Measurements from ENCODE around the gene NAXE.
"Not testable (repeated sequence)": the region's sequence is repeated elsewhere in the genome, so short reads cannot be mapped to it uniquely, and the experiment has no call there.

NAXE gene

GRCh38 chr1:156594190-156594589 lies 2.6 kb downstream of the NAXE start:
- DNase-seq = no peak

GRCh38 chr1:156595016-156595415 lies 3.4 kb downstream of the NAXE start:
- DNase-seq = no peak

- DNase-seq = no peak
These were observed 4.8 kb downstream of the NAXE start for GRCh38 chr1:156596426-156596825.

DNA sequence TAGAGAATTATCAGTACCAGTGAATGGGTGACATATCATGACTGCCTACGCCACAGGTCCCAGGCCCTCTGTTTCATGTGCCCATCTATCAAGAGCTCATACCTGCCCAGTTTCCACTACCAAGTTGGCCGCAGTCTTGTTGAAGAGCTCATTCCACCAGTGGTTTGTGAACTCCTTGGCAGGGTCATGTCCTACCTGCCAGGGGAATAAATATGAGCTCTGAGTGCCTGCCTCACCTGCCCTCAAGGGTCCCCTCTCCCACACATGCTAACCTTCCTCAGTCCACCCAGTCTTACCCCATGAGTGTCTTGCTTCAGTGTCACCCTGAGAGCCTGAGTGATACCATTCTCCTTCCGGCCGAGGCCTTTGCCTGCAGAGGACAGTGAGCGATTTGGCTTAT lies 6.5 kb downstream of the NAXE start:
- DNase-seq = no peak

DNA sequence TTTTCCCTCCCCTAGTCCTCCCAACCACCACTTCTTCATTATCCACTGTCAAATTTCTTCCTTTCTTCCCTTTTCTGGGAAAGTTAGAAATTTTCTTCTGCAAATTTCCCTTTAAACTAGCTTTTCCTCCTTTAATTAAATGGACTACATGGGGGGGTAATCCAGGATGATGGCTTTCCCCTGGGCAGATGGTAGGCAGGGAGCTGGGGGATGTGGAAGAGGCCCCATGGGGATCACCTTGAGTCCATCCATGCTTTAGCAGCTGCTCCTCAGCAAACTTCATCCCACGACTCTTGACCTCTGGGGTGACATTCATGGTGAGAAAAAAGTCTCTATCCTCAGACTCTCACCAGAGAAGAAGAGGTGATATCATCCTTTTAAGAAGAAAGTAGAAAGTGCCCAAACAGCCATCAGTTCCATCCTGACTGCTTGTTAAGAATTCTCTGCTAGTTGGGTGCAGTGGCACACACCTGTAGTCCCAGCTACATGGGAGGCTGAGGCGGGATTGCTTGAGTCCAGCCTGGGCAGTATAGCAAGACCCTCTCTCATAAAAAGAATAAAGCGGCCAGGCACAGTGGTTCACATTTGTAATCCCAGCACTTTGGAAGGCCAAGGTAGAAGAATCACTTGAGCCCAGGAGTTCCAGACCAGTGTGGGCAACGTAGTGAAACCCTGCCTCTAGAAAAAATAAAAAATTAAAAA lies 7.3 kb downstream of the NAXE start:
- no peak for DNase-seq

GRCh38 chr1:156599811-156600210 lies 8.2 kb downstream of the NAXE start:
- no peak for DNase-seq

DNA sequence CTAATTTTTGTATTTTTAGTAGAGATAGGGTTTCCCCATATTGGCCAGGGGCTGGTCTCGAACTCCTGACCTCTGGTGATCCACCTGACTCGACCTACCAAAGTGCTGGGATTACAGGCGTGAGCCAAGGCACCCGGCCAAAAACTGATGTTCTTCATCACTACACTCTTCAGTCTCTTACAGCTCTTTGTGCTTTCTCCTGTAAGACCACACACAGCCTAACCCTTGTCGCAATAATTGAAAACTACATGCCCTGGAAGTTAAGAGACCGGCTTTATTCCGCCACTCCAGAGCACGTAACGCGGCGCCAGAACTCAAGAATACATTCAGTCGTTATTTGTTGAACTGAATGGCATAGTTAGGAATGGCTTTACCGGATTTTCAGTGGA lies 9.2 kb downstream of the NAXE start:
- DNase-seq = no peak

DNA sequence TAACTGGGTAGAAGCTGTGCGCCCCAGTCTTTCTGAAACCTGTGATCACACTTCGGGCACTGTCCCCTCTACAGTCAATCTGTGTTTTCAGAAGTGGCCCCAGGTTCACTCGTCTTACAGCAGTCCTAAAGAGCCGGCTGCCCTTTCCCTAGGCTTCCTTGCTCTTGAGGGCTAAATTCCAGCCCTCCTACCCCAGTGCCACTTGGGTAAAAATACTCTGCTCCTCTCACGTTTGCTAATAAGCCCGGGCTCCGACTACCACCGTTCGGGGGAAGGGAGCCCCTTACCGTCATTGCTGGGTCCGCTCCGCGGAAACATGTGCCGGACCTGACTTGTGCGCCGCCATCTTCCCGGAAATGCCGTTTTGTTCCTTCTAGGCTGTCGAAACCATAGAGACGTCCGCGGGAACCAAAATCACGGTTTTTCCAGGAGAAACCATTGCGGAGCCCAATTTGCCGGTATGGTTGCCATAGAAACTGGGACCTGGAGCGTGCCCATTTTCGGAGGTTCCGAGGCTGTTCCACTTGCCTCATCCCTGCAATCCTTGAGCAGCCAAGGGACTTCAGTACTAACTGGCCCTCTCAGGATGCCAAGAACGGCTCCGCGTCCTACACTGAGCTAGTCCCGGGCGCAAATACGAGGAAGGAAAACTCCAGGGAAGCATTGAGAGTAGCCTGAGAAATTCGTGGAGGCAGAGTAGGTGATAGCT lies 9.7 kb downstream of the NAXE start, which contains the start of gene GPATCH4:
Gene GPATCH4, minus strand, starts transcription at position 358 of the 709 bp plus-strand sequence.
- DNase-seq = peak; percentile 70 to 78

- DNase-seq = no peak
These were observed 10.3 kb downstream of the NAXE start for GRCh38 chr1:156601892-156602291.

- peak in 1 of 2 experiments; percentile 25 for DNase-seq
These were observed 11.0 kb downstream of the NAXE start for GRCh38 chr1:156602557-156602993.

DNA sequence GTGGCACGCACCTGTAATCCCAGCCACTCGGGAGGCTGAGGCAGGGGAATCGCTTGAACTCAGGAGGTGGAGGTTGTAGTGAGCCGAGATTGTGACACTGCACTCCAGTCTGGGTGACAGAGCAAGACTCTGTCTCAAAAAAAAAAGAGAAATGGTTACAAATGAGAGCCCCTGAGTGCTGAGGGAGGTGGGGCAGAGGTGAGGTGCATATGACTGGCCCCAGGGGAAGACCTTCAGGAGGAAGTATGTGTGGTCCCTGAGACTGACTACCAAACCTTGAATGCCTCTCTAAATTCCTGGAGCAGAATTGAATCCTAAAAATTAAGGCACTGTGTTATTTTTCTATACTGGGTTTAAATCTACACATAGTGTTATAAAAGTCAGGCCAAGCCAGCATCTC lies 15.8 kb downstream of the NAXE start:
- DNase-seq = not testable (repeated sequence)

GRCh38 chr1:156608036-156608674 lies 16.6 kb downstream of the NAXE start:
- peak; percentile 36 to 71 for DNase-seq

DNA sequence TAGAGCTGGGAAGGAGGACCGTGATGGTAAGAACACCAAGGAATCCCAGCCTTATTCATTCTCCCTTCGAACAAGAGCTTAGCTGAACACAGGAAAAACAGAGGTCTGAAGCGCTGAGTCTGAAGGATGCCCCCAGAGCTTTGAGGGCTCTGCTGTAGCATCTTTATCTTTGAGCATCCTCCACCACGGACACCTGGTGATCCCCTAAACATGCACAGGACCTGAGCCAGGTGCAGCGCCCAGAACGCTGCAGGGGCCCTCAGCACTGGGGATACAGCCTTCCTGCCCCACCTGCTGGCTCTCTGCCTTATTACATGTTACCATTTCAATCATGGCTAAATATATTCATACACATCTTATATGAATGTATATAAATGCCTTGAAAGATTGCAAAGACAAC lies 17.4 kb downstream of the NAXE start:
- DNase-seq = peak in 1 of 2 experiments; percentile 23

- DNase-seq = not testable (repeated sequence)
These were observed 18.5 kb downstream of the NAXE start for GRCh38 chr1:156610072-156610471.

GRCh38 chr1:156612666-156613065 lies 21.1 kb downstream of the NAXE start:
- no peak for DNase-seq

- no peak for DNase-seq
These were observed 24.4 kb downstream of the NAXE start for GRCh38 chr1:156615946-156616345.

DNA sequence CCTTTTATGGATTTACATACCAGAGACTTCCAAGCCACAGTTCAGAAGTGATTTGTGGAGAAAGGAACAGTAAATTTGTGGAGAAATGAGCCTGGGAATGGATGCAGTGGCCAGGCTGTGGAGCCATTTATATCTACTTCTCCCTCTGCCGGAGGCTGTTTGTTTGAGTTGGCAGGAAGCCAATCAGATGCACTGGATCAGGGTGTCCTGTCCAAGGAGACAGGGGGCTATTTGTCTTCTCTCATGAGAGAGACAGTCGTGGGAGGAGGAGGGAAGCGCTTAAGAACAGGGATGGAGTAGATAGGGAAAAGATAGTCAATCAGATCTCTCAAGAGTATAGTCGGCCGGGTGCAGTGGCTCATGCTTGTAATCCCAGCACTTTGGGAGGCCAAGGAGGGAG lies 24.9 kb downstream of the NAXE start:
- DNase-seq = no peak

DNA sequence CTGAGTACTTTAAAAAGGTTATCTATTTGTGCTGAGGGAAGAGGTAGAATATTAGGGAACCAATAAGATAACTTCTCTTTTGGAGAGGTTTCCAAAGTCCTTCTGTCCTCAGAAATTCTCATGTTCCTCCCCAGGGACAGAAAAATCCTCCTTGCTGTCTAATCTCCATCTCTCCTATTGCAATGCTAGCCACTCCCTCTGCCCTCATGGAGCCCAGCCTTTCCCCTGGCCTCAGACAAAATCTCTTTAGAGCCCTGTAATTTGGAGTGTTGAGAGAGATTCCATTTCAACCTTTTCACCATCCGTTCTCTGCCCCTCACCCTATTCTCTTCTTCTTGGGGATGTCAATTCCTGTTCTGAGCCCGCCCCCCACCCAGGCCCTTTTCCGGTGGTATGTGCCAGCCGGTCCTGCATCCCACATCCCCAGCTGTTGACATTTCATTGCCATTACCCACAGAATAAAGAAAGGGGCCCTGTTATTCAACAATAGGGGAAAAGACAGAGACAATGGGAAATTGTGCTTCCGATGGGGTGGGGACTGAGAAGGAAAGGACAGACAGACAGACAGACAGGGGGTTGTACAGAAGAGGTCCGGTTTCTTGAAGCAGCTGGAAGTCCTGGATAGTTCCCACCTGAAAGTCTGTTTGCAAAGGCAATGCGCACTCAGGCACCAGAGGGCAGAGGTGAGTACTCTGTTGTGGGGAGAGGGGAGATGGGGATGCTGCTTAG lies 27.4 kb downstream of the NAXE start, which contains the start of gene HAPLN2:
Gene HAPLN2, plus strand, starts transcription at position 563 of the 729 bp plus-strand sequence. CDS start 4,076 bp downstream, outside the sequence.
- no peak for DNase-seq

- no peak for DNase-seq
These were observed 28.0 kb downstream of the NAXE start for GRCh38 chr1:156619582-156619955.

DNA sequence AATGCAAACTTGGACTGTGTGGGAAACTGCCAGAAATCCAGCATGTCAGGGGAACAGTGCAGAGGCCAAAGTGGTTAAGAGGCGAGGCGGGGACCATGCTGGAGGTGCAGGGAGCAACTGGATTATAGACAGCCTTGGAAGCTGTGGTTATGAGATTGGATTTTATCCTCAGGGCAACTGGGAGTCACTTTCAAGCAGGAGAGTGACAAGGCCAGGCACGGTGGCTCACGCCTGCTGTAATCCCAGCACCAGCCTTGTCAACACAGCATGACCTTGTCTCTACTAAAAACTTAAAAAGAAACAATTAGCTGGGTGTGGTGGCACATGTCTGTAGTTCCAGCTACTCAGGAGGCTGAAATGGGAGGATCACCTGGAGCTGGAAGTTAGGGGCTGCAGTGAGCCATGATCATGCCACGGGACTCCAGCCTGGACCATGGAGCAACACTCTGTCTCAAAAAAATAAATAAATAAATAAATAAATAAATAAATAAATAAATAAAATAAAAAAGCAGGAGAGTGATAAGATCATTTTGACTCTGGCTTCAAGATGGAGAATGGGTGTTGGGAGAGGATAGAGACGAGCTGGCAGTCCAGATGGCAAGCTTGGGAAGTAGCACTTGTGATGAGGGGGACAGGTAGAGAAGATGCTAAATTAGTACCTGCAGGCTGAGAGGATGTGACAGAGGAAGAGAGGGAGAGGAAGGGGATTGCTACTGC lies 31.2 kb downstream of the NAXE start:
- no peak for DNase-seq

DNA sequence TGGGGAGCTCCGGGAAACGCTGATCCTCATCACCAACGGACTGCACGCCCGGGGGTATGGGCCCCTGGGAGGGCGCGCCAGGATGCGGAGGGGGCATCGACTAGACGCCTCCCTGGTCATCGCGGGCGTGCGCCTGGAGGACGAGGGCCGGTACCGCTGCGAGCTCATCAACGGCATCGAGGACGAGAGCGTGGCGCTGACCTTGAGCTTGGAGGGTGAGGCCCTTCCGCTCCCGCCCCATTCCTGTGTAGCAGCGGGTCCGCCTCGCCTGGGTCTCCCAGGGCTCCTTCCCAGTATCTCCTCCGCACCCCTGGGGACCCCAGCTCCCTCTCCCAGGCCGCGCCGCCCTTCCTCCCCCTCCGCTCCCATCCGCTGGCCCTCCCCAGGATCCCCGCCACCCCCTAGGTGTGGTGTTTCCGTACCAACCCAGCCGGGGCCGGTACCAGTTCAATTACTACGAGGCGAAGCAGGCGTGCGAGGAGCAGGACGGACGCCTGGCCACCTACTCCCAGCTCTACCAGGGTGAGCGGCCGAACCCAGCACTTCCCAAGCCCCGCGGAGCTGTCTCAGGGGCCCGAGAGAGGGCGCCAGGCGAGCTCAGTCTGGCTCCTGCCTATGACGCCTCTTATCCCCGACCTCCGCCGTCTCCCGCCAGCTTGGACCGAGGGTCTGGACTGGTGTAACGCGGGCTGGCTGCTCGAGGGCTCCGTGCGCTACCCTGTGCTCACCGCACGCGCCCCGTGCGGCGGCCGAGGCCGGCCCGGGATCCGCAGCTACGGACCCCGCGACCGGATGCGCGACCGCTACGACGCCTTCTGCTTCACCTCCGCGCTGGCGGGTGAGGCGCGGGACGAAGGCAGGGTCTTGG lies 32.6 kb downstream of the NAXE start:
- DNase-seq = peak; percentile 71 to 86

Measured in NCI-H1930 (cell line).